ENCODE measurements around the gene TFIP11.

TFIP11 gene

DNA sequence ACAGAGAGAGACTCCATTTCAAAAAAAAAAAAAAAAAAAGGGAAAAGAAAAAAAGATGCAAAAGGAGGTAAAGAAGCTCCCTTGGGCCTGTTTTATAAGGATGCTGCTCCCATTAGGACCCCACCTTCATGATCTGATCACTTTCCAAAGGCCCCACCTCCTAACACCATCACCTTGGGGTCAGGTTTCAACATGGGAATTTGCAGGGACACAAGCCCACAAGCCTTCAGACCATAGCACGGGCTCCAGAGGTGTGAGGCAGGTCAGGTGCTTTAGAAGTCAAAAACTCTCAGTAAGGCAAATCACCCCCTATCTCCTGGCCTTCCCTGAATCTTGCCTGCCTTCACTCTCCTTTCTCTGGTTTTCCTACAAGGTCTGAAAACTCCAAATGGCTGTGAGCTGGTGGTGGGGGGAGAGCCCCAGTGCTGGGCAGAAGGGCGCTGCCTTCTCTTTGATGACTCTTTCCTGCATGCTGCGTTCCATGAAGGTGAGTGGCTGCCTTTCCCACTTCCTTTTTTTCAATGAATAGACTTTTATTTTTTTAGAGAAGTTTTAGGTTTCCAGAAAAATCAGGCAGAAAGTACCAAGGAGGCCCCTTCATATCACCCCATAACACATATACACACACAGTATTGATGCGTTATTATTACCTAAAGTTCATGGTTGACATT lies 70.1 kb downstream of the TFIP11 start:
- no peak overlapping the region for H3K9ac ChIP-seq (ENCODE audit: low read length)
- H3K36me3 ChIP-seq (ENCODE audit: control insufficient read depth, low read depth, low read length): no peaks in the 10 kb centered on the region
- H3K27ac ChIP-seq (ENCODE audit: low read length): no peak overlapping the region
- H3K4me3 ChIP-seq (ENCODE audit: low read length): no peak overlapping the region
- no peaks in the 10 kb centered on the region for H3K9me3 ChIP-seq (ENCODE audit: control insufficient read depth, low read depth, low read length)
- no peaks in the 10 kb centered on the region for H3K27me3 ChIP-seq (ENCODE audit: control insufficient read depth, insufficient read depth, low read length)
- no peaks in the 10 kb centered on the region for H3K4me1 ChIP-seq (ENCODE audit: control insufficient read depth, low read depth, low read length)
